ENCODE results near the gene ZFP3.
"Not testable (repeated sequence)": the region's sequence is repeated elsewhere in the genome, so short reads cannot be mapped to it uniquely, and the experiment has no call there.

ZFP3 gene

GRCh38 chr17:5135726-5136579, 57.7 kb downstream of the ZFP3 start:
- FAIRE-seq, result no peak
- no peak for DNase-seq (ENCODE audit: insufficient read length, low spot score)
- no peak for TF ChIP-seq POLR2A (IDR thresholded peaks at IDR 0.05; ENCODE audit: low read depth, low read length)

GRCh38 chr17:5136580-5137412, 58.5 kb downstream of the ZFP3 start:
- DNase-seq (ENCODE audit: insufficient read length, low spot score); FAIRE-seq: not testable (repeated sequence)

GRCh38 chr17:5137511-5138197, 59.4 kb downstream of the ZFP3 start:
- DNase-seq (ENCODE audit: insufficient read length, low spot score); FAIRE-seq: not testable (repeated sequence)

DNA sequence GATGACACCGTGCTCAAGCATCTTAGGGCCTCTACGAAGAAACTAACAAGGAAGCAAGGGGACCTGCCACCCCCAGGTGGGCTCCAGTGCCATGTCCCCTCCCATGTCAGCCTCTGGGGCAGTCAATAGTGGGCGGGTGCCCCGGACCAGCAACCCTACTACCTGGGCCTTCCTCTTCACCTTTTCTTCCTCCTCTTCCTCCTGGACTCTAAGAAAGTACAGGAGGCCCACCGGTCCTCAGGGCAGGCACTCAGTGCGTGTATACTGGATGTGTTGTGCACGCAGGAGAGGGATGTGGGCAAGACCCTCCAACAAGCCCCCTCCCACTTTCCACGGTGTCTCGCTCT, 59.9 kb downstream of the ZFP3 start:
- not testable (repeated sequence) for DNase-seq (ENCODE audit: insufficient read length, low spot score); FAIRE-seq

DNA sequence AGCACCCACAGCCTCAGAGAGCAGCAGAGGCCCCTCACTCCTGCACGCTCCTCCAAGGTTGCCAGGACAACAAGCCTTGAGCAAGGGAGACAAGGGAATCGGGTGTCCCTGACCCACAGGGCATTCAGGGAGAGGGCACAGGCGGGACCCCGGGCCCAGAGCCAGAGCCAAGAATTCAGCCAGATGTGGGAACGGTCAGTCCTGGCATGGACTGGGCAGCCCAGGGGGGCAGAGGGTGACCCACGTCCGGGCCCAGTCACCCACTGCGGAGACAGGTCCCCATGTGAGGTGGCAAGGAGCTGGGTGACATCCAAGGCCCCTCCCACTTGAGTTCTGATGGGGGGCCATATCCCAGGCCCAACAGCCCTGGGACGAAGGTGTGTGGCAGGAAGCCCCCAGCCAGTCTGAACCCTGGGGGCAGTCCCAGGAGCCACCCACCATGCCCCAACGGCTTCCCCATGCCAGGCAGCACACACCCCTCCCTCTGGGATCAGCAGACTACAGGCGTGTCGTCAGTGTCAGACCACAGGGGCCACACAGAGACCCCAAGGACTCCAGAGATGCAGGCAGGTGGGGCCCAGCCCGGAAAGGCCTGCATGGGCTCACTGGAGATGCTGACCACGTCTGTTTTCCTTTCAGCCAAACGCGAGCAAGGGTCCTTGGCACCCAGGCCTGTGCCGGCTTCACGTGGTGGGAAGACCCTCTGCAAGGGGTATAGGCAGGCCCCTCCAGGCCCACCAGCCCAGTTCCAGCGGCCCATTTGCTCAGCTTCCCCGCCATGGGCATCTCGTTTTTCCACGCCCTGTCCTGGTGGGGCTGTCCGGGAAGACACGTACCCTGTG, 60.6 kb downstream of the ZFP3 start:
- no peak for FAIRE-seq
- no peak for DNase-seq (ENCODE audit: insufficient read length, low spot score)
- no peak for TF ChIP-seq POLR2A (IDR thresholded peaks at IDR 0.05; ENCODE audit: low read depth, low read length)

DNA sequence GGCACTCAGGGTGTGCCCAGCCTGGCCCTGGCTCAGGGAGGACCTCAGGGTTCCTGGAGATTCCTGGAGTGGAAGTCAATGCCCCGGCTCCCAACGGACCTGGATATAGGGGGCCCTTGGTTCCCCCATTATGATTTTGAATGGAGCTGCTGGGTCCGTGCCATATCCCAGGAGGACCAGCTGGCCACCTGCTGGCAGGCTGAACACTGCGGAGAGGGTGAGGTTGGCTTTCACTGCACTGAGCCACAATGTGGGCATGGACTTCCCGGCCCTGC, 61.1 kb downstream of the ZFP3 start:
- DNase-seq (ENCODE audit: insufficient read length, low spot score) (no peak), FAIRE-seq (no peak)
- TF ChIP-seq POLR2A (IDR thresholded peaks at IDR 0.05; ENCODE audit: low read depth, low read length), result no peak

- not testable (repeated sequence) for FAIRE-seq; DNase-seq (ENCODE audit: insufficient read length, low spot score)
Measured at GRCh38 chr17:5142877-5143276, 64.6 kb downstream of the ZFP3 start.

Data from H54 (cell line).